ENCODE results near the gene WDR59.

Gene WDR59

GRCh38 chr16:74903120-74903519 lies 81.8 kb downstream of the WDR59 start:
- DNase-seq (ENCODE audit: low read depth in 3 of 3) = no peak

DNA sequence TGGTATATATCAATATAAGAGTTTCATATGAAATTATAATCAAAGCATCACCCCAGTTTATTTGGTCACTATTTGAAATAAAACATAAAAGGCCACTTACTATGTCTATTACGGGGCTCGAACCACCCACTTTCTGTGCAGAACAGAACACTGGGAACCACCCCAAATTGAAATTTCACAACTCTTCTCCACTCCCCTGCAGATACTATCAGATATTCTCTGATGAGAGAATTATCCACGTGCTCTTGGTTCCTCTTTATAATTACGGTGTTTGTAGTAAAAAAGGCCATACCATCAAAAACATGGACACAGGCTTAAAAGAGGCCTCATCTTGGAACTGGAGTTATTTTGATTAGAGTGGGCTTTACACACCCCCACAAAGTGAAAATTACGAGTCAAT lies 82.8 kb downstream of the WDR59 start:
- DNase-seq (ENCODE audit: low read depth in 3 of 3) = no peak

DNA sequence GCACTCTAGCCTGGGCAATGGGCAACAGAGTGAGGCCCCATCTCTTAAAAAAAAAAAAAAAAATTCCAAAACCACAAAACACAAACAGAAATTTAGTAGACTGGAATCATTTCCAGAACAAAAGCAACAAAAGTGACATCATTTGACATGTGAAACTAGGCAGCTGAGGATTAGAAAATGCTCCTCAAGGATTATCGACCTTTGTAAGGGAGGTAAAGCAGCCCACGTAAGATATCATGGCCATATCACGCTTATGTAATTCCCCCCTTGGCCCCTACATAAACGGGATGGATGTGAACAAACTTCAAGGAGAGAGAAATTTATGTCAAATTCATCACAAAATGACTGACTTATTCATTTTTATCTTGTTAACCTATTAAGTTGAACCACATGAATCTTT lies 83.3 kb downstream of the WDR59 start:
- no peak for DNase-seq (ENCODE audit: low read depth in 3 of 3)

- DNase-seq (ENCODE audit: low read depth in 3 of 3) = no peak
Measured at GRCh38 chr16:74899816-74900215, 85.1 kb downstream of the WDR59 start.

DNA sequence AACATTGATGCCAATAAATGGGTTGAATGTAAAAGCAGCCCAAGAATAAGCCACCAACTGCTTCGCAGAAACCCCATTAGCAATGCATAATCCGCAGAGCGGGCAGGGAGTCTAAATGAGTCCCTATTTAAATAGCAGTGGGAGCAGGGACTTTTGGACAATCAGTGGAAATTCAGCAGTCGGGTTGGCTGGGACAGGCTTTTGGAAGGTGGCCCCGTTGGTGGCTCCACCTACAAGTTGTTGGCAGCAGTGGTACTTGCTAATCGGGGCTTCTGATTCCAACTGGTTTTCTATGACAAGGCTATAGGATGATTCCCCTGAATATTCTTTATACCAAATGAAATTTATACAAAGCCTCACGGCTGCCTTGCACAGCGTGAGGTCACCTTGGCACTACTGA lies 86.3 kb downstream of the WDR59 start:
- DNase-seq (ENCODE audit: low read depth in 3 of 3) = no peak

GRCh38 chr16:74896389-74897370 lies 88.2 kb downstream of the WDR59 start:
- DNase-seq (ENCODE audit: low read depth in 3 of 3) = no peak

DNA sequence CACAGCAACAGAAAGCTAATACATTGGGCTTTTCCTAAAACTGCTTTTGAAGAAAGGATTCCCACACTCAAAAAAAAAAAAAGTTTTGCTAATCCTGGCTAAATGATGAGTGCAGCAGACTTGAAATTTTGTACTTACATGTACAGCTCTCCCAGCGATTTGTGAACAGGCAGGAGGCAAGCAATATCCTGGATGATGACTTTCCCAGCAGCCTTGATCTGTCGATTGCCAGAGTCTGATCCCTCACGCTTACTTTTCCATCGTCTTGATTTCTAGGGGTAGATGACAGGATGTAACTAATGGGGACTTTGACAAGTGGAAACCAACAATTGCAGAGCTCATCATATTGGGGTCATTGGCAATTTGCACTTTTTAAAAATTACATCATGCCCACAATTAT lies 91.4 kb downstream of the WDR59 start:
- DNase-seq (ENCODE audit: low read depth in 3 of 3) = no peak

GRCh38 chr16:74892574-74893461 lies 92.1 kb downstream of the WDR59 start:
- DNase-seq (ENCODE audit: low read depth in 3 of 3) = no peak

DNA sequence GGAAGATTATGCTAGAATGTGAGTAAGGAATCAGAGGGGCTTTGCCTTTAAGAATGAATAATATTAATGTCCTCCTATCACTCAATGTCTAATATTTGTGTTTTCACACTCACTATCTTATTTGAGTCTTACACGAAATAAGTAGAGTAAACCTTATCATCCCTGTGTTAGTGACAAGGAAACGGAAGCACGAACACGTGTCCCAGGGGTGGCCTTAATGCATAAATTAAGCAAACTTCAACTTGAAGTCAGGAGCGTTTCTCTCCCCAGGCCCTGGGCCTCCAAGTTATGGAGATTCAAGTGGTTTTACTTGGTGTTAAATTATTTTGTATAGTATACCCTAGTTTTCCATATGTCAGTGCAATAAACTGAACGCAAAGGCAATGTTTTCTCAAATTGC lies 96.0 kb downstream of the WDR59 start:
- no peak for DNase-seq (ENCODE audit: low read depth in 3 of 3)

- no peak for DNase-seq (ENCODE audit: low read depth in 3 of 3)
Measured at GRCh38 chr16:74888232-74888862, 96.6 kb downstream of the WDR59 start.

DNA sequence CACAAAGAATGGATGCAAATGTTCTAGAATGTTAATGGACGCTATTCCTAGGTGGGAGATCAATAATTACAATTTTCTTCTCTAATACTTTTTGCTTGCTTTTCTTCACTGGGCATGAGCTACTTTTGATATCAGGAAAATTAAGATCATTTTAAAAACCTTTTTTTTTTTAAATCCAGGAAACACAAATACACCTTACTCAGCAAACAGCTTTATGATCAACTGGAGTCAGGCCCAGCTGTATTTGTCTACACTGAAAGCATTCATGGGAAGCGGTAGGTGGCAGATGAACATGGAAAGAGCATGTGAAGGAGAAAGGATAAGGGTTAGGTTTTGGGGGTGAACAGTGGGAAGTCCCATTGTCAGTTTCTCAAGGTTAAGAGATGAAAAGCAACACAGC lies 97.8 kb downstream of the WDR59 start:
- DNase-seq (ENCODE audit: low read depth in 3 of 3) = no peak

DNA sequence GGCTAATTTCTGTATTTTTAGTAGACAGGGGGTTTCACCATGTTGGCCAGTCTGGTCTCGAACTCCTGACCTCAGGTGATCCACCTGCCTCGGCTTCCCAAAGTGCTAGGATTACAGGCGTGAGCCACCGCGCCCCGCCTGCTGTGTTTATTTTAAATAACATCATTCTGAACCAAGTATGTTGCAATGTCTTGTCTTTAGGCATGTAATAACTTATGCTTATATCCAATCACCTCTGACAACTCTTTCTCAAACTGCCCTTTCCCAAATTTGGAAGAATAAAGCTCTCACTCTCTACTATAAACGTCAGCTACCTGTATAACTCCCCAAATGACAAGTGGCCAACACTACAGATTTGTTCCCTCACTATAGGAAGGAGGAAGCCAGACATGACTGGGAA lies 107.2 kb downstream of the WDR59 start:
- no peak for DNase-seq (ENCODE audit: low read depth in 3 of 3)

DNA sequence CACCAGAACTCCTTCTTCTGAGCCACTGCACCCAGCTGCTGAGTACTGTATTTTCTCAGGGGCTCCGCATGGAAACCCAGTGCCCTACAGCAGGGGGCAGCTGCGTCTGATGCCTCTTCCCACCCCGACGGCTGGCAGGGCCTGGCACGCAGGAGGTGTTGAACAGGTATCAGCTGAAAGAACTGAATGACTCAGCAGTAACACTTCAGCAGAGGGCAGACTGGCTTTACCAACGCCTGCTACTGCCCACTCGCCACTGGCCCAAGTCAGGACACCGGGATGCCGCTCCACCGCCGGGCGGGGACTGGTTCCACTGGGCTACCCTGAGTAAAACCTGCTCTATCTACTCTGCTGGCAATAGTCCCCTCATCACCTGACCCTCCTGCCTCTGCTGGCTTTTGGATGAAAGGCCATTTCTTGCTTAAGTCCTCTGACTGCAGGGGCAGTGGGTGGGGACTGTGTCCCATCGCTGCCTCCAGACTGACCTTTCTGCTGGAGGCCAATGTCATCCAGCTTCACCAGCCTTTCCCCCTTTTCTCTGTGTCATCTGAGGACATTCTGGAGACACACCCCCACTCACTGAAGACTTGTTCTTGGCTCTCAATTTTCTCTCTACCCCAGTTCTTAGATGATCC lies 109.9 kb downstream of the WDR59 start:
- no peak for DNase-seq (ENCODE audit: low read depth in 3 of 3)

DNA sequence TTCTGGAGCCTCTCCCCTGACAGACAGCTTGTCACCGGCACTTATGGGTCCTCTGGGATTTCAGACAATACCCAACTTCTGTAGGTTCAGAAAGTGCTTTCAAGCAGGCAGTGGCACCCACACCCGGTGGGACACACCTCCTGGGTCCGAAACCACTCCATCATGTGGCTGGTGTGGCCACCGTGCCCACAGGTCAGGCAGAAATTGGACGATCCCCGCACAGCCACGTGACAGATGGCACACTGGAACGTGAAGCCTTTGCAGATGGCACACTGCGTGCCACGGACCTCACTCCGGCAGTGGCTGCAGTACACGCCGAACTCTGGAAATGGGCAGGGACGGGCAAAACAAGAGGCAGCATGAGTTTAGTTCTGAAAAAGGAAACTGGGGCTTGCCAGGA lies 110.8 kb downstream of the WDR59 start:
- no peak for DNase-seq (ENCODE audit: low read depth in 3 of 3)

DNA sequence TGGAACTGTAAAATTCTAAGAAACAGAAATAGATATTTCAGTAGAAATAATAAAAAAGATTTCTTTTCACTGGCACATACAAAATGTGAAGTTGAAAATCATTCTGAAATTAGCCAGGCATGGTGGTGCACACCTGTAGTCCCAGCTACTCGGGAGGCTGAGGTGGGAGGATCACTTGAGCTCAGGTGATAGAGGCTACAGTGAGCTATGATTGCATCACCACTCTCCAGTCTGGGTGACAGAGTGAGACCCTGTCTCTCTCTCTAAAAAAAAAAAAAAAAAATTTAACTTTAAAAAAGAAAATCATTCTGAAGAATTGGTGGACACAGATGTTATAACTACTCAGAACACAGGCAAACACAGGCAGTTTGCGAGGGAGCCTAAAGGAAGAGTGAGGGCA lies 112.6 kb downstream of the WDR59 start:
- no peak for DNase-seq (ENCODE audit: low read depth in 3 of 3)

GRCh38 chr16:74871608-74872007 lies 113.3 kb downstream of the WDR59 start:
- DNase-seq (ENCODE audit: low read depth in 3 of 3) = no peak

GRCh38 chr16:74868501-74868900 lies 116.4 kb downstream of the WDR59 start:
- no peak for DNase-seq (ENCODE audit: low read depth in 3 of 3)

DNA sequence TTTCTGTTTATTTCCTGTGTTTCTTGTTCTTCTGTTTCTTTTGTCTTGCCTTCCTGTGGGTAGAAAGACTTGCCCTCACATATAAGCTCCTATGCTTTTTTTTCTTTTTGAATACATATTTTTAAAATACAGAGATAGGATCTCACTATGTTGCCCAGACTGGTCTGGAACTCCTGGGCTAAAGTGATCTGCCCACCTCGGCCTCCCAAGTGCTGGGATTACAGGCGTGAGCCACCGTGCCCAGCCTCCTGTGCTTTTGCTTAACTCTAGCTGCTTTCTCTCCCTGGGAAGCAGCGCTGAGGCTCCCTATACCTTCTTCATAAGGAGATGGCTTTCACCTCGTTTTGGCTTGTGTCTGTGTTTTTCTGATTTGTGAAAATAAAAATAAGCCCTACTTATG lies 116.9 kb downstream of the WDR59 start:
- DNase-seq (ENCODE audit: low read depth in 3 of 3) = no peak

DNA sequence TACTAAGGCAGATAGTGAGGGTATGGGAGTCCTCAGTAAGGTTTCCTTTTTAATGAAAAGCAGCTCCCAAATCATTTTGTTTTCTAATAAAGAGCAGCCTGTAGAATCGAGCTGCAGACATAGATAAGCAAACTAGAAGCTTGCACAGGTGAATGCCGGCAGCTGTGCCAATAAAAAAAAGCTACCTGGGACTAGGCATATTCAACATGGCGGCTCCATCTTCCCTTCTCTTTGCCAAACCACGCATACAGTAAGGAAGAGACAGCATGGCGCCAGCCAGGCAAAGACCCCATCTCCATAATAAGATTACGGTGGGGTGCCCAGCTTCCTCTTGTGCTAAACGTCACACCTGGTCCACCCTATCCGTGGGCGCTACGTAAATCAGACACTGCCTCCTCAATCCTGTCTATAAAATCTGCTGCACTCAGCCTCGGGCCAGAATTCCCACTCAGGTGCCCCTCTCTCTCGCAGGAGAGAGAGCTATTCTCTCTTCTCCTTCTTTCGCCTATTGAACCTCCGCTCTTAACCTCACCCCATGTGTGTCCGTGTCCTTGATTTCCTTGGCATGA lies 117.6 kb downstream of the WDR59 start:
- no peak for DNase-seq (ENCODE audit: low read depth in 3 of 3)

GRCh38 chr16:74865922-74866598 lies 118.9 kb downstream of the WDR59 start:
- DNase-seq (ENCODE audit: low read depth in 3 of 3) = no peak

DNA sequence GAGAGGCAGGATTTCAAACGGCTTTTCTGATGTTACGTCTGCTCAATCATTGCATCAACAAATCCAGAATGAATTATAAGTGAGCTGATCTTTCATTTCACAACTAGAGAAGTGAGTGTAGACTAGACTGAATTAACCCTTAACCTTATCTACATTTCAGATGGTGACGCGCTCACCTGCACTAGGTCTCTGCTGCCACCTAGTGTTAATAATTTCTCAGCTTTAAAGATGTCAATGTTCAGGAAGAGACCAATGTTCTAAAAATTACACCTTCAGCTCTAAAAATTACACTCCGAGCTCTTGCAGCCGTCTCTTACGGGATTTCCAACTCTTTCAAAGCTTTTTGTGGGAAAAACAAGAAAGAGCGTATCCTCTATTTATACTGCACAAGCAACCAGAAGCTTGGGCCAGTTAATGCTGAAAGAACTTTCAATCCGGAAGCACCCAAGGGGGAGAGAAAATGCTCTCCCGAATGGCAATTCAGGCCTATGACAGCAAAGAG lies 122.1 kb downstream of the WDR59 start:
- DNase-seq (ENCODE audit: low read depth in 3 of 3) = no peak
